Gastrocnemius medialis (tissue), 4 donors: Measurements from ENCODE around the gene HTT.

Experiments
- POLR2A ChIP-seq, 2 donors: fragments of 450-650 bp; IDR thresholded peaks; one replicate each; pipeline ENCODE4 v1.6.1; 2017; ENCODE audit warnings: antibody characterized with exemption in 2 of 2, mild to moderate bottlenecking in 2 of 2, moderate library complexity in 2 of 2
- TF ChIP-seq, protein P1 (sequence below), 5 experiments: fragments of 450-650 bp in 3 of 5; fragments of 200-600 bp in 2 of 5; sonication (generic) in 2 of 5; IDR thresholded peaks in 4 of 5; conservative IDR thresholded peaks in 1 of 5; 1 replicate in 4 of 5; 2 replicates in 1 of 5; pipeline ENCODE4 v1.5.1; 2016 to 2019; ENCODE audit warnings: antibody characterized with exemption in 5 of 5, mild to moderate bottlenecking in 3 of 5, moderate library complexity in 3 of 5

- TF ChIP-seq, protein P1, sequence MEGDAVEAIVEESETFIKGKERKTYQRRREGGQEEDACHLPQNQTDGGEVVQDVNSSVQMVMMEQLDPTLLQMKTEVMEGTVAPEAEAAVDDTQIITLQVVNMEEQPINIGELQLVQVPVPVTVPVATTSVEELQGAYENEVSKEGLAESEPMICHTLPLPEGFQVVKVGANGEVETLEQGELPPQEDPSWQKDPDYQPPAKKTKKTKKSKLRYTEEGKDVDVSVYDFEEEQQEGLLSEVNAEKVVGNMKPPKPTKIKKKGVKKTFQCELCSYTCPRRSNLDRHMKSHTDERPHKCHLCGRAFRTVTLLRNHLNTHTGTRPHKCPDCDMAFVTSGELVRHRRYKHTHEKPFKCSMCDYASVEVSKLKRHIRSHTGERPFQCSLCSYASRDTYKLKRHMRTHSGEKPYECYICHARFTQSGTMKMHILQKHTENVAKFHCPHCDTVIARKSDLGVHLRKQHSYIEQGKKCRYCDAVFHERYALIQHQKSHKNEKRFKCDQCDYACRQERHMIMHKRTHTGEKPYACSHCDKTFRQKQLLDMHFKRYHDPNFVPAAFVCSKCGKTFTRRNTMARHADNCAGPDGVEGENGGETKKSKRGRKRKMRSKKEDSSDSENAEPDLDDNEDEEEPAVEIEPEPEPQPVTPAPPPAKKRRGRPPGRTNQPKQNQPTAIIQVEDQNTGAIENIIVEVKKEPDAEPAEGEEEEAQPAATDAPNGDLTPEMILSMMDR (IDR thresholded peaks at IDR 0.05 in 4 of 5, conservative IDR thresholded peaks at IDR 0.05 in 1 of 5) = no peak
- no peak for TF ChIP-seq POLR2A (IDR thresholded peaks at IDR 0.05)
Measured at GRCh38 chr4:3116955-3117354, 42.5 kb downstream of the HTT start.
